Tibial artery (tissue), 4 donors: ENCODE data around the gene POLD1.
A peak's percentile ranks its signal among the peaks of the same experiment; 100 is the strongest.

ENCODE experiments used
- DNase-seq, 2 donors: peaks; one replicate each; pipeline ENCODE4 v3.0.0-alpha.2; 2019
- H3K27ac ChIP-seq, 2 donors: fragments of 200-600 bp; sonication (generic) in 1 of 2; 1 replicate in 1 of 2; 2 replicates in 1 of 2; pipeline ENCODE4 v1.5.1; 2018 to 2019; ENCODE audit warnings: mild to moderate bottlenecking in 1 of 2
- H3K27me3 ChIP-seq, 2 donors: fragments of 200-600 bp; sonication (generic) in 1 of 2; one replicate each; pipeline versions ENCODE4 v1.5.1 to v1.6.0; 2016 to 2019
- H3K36me3 ChIP-seq, 3 donors: fragments of 200-600 bp; sonication (generic) in 2 of 3; one replicate each; pipeline ENCODE4 v1.5.1; 2016 to 2019; ENCODE audit warnings: mild to moderate bottlenecking in 2 of 3
- H3K4me1 ChIP-seq, 4 donors: fragments of 200-600 bp; sonication (generic) in 2 of 4; 1 replicate in 3 of 4; 2 replicates in 1 of 4; pipeline ENCODE4 v1.5.1; 2016 to 2019
- H3K4me3 ChIP-seq, 2 donors: fragments of 200-600 bp; sonication (generic) in 1 of 2; 1 replicate in 1 of 2; 2 replicates in 1 of 2; pipeline ENCODE4 v1.5.1; 2018 to 2019; ENCODE audit warnings: mild to moderate bottlenecking in 2 of 2
- H3K9me3 ChIP-seq, 3 donors: fragments of 200-600 bp; sonication (generic) in 1 of 3; one replicate each; pipeline ENCODE4 v1.5.1; 2016 to 2019
- CTCF ChIP-seq, 2 experiments: fragments of 200-600 bp in 1 of 2; fragments of 450-650 bp in 1 of 2; IDR thresholded peaks; one replicate each; pipeline ENCODE4 v1.5.1; 2017 to 2019; ENCODE audit warnings: antibody characterized with exemption in 2 of 2, mild to moderate bottlenecking in 1 of 2, moderate library complexity in 1 of 2
- intact Hi-C: fragments of 100-400 bp; cut with DNase I; formaldehyde crosslinking; loops from one replicate; pipeline ENCODE4 v1.15.0; 2023; ENCODE audit warnings: low total_unique reads

The POLD1 gene

GRCh38 chr19:50412419-50412818, 28.3 kb downstream of the POLD1 start:
- Histone ChIP-seq H3K27ac (no peak overlapping the region), H3K36me3 (peaks cover 5 to 42% (median 15%) of the 10 kb centered on the region in 3 donors), H3K27me3 (peaks cover 0 to 9% of the 10 kb centered on the region in 2 donors), H3K9me3 (no peaks in the 10 kb centered on the region), H3K4me3 (no peak overlapping the region), H3K4me1 (peaks cover 0 to 9% (median 3%) of the 10 kb centered on the region in 4 donors)
- intact Hi-C loops: no loop called here
- DNase-seq: no peak
- TF ChIP-seq CTCF (IDR thresholded peaks at IDR 0.05): no peak

- intact Hi-C loops: no loop called here
- no peak for TF ChIP-seq CTCF (IDR thresholded peaks at IDR 0.05)
- no peak overlapping the region for H3K27ac ChIP-seq
- H3K4me3 ChIP-seq: no peak overlapping the region
- H3K4me1 ChIP-seq: peaks cover 0 to 9% (median 3%) of the 10 kb centered on the region in 4 donors
- DNase-seq: no peak
- H3K36me3 ChIP-seq: peaks cover 5 to 39% (median 15%) of the 10 kb centered on the region in 3 donors
- H3K9me3 ChIP-seq: no peaks in the 10 kb centered on the region
- peaks cover 0 to 16% of the 10 kb centered on the region in 2 donors for H3K27me3 ChIP-seq
Measured at GRCh38 chr19:50413096-50413495, 28.9 kb downstream of the POLD1 start.

GRCh38 chr19:50413531-50413930, 29.4 kb downstream of the POLD1 start:
- H3K4me1 ChIP-seq: peaks cover 0 to 10% (median 5%) of the 10 kb centered on the region in 4 donors
- no peak overlapping the region for H3K27ac ChIP-seq
- H3K27me3 ChIP-seq: peaks cover 0 to 21% of the 10 kb centered on the region in 2 donors
- H3K4me3 ChIP-seq: no peak overlapping the region
- TF ChIP-seq CTCF (IDR thresholded peaks at IDR 0.05): no peak
- intact Hi-C loops: no loop called here
- H3K36me3 ChIP-seq: peaks cover 5 to 34% (median 15%) of the 10 kb centered on the region in 3 donors
- no peaks in the 10 kb centered on the region for H3K9me3 ChIP-seq
- no peak for DNase-seq

GRCh38 chr19:50414864-50415660, 30.9 kb downstream of the POLD1 start:
- intact Hi-C loops: loop anchor here (2.0 kb wide), 1 partner anchor 44 kb away; no protein-coding TSS in a partner anchor
- Histone ChIP-seq H3K27me3 (peaks cover 0 to 36% of the 10 kb centered on the region in 2 donors), H3K27ac (no peak overlapping the region), H3K4me3 (no peak overlapping the region), H3K9me3 (no peaks in the 10 kb centered on the region), H3K36me3 (peaks cover 0 to 19% (median 1%) of the 10 kb centered on the region in 3 donors), H3K4me1 (peaks cover 0 to 17% (median 10%) of the 10 kb centered on the region in 4 donors)
- TF ChIP-seq CTCF (IDR thresholded peaks at IDR 0.05): peak; percentile 72 to 85
- DNase-seq: peak; percentile 68 to 79

GRCh38 chr19:50415661-50416033, 31.5 kb downstream of the POLD1 start:
- peaks cover 0 to 14% (median 0%) of the 10 kb centered on the region in 3 donors for H3K36me3 ChIP-seq
- no peak overlapping the region for H3K27ac ChIP-seq
- H3K9me3 ChIP-seq: no peaks in the 10 kb centered on the region
- H3K4me3 ChIP-seq: no peak overlapping the region
- intact Hi-C loops: loop anchor here (2.0 kb wide), 1 partner anchor 45 kb away; no protein-coding TSS in a partner anchor
- no peak for TF ChIP-seq CTCF (IDR thresholded peaks at IDR 0.05)
- peaks cover 0 to 17% (median 10%) of the 10 kb centered on the region in 4 donors for H3K4me1 ChIP-seq
- peaks cover 0 to 37% of the 10 kb centered on the region in 2 donors for H3K27me3 ChIP-seq
- no peak for DNase-seq
